CD8-positive, alpha-beta memory T cell (primary cell): ENCODE measurements around the gene OLA1. TPM values are rescaled to one million over a fixed set of nuclear protein-coding genes. Genes with fewer than 3 reads are reported as not detected.

ENCODE experiments used
- CTCF ChIA-PET: fragments of 350-600 bp; sonication (Branson Sonifier 250); formaldehyde crosslinking; loops from one replicate; lab custom pipeline; 2021; ENCODE audit warnings: antibody characterized with exemption; lab: Charles Lee
- POLR2A ChIA-PET: fragments of 350-600 bp; sonication (Branson Sonifier 250); formaldehyde crosslinking; loops from one replicate; lab custom pipeline; 2021; ENCODE audit warnings: antibody characterized with exemption; lab: Charles Lee
- DNase-seq, 5 donors: peaks; one replicate each; pipeline versions ENCODE4 v3.0.0 to v3.0.0-alpha.2; 2020 to 2022; ENCODE audit warnings: mixed read lengths in 1 of 5
- H3K27ac ChIP-seq: one replicate; pipeline ENCODE4 v1.7.0; 2013; ENCODE audit warnings: low read depth, mild to moderate bottlenecking, low read length, moderate library complexity
- H3K27me3 ChIP-seq: 2 replicates; pipeline ENCODE4 v1.7.0; 2013; ENCODE audit warnings: low read length, mild to moderate bottlenecking; ENCODE audit not compliant: insufficient read depth, poor library complexity, severe bottlenecking
- H3K36me3 ChIP-seq: 2 replicates; pipeline ENCODE4 v1.7.0; 2013; ENCODE audit warnings: mild to moderate bottlenecking, low read length, moderate library complexity; ENCODE audit not compliant: insufficient read depth
- H3K4me1 ChIP-seq: 2 replicates; pipeline ENCODE4 v1.7.0; 2013; ENCODE audit warnings: mild to moderate bottlenecking, low read length, moderate library complexity; ENCODE audit not compliant: insufficient read depth
- H3K4me3 ChIP-seq: 2 replicates; pipeline ENCODE4 v1.7.0; 2013; ENCODE audit warnings: mild to moderate bottlenecking, low read length
- H3K9me3 ChIP-seq: 2 replicates; pipeline ENCODE4 v1.7.0; 2013; ENCODE audit warnings: mild to moderate bottlenecking, low read length
- H3K27ac Mint-ChIP-seq, 8 donors: one replicate each; pipeline ENCODE4 v1.8.0; 2020 to 2021; ENCODE audit warnings: mixed read lengths in 8 of 8, mild to moderate bottlenecking in 6 of 8, inconsistent platforms in 3 of 8, moderate library complexity in 3 of 8
- H3K27me3 Mint-ChIP-seq, 2 donors: one replicate each; pipeline ENCODE4 v1.8.0; 2020 to 2021; ENCODE audit warnings: mixed read lengths in 2 of 2, mild to moderate bottlenecking in 1 of 2, moderate library complexity in 1 of 2
- H3K36me3 Mint-ChIP-seq, 3 donors: one replicate each; pipeline ENCODE4 v1.8.0; 2020 to 2021; ENCODE audit warnings: mixed read lengths in 3 of 3, inconsistent platforms in 1 of 3, mild to moderate bottlenecking in 1 of 3
- H3K4me1 Mint-ChIP-seq, 3 donors: one replicate each; pipeline ENCODE4 v1.8.0; 2020 to 2021; ENCODE audit warnings: mixed read lengths in 3 of 3, inconsistent platforms in 1 of 3, mild to moderate bottlenecking in 1 of 3
- H3K4me3 Mint-ChIP-seq, 7 donors: one replicate each; pipeline ENCODE4 v1.8.0; 2020 to 2021; ENCODE audit warnings: mixed read lengths in 7 of 7, mild to moderate bottlenecking in 6 of 7, moderate library complexity in 4 of 7, inconsistent platforms in 2 of 7
- H3K9me3 Mint-ChIP-seq, 5 donors: one replicate each; pipeline ENCODE4 v1.8.0; 2020 to 2022; ENCODE audit warnings: mixed read lengths in 5 of 5, mild to moderate bottlenecking in 3 of 5, moderate library complexity in 2 of 5, inconsistent platforms in 1 of 5
- polyA plus RNA-seq: library from polyadenylated mRNA; unstranded; fragments of 300-500 nt; fragmentation: Illumina TruSeq; gene quantifications from one replicate; pipeline ENCODE4 v1.2.3, GENCODE V29; 2021
- total RNA-seq, 2 experiments: library from RNA; stranded (reverse); gene quantifications; one replicate each; pipeline ENCODE4 v1.2.3, GENCODE V29; 2021

Gene OLA1
- total and polyA plus RNA-seq, 3 experiments from 2014 or later: 63.4 to 146 (median 139) TPM

GRCh38 chr2:174078275-174078674, 170.1 kb downstream of the OLA1 start:
- no peak overlapping the region for H3K4me3 Mint-ChIP-seq
- ChIA-PET POLR2A (no interaction called here), CTCF (no interaction called here)
- Histone ChIP-seq H3K4me3 (no peak overlapping the region), H3K27me3 (no peaks in the 10 kb centered on the region), H3K27ac (no peak overlapping the region), H3K36me3 (no peaks in the 10 kb centered on the region), H3K4me1 (no peaks in the 10 kb centered on the region), H3K9me3 (no peaks in the 10 kb centered on the region)
- no peaks in the 10 kb centered on the region for H3K9me3 Mint-ChIP-seq
- H3K4me1 Mint-ChIP-seq: no peaks in the 10 kb centered on the region
- no peaks in the 10 kb centered on the region for H3K27me3 Mint-ChIP-seq
- H3K27ac Mint-ChIP-seq: no peak overlapping the region
- H3K36me3 Mint-ChIP-seq: peaks cover 0 to 33% (median 15%) of the 10 kb centered on the region in 3 donors
- no peak for DNase-seq

- POLR2A ChIA-PET: interaction anchor here (0.7 kb wide), 1 partner anchor 230 kb away, joined by 3 read pairs; no protein-coding TSS in a partner anchor
Observed at GRCh38 chr2:174076975-174077374, 171.4 kb downstream of the OLA1 start.

GRCh38 chr2:174076040-174076439, 172.3 kb downstream of the OLA1 start:
- peaks cover 0 to 34% (median 13%) of the 10 kb centered on the region in 3 donors for H3K36me3 Mint-ChIP-seq
- CTCF ChIA-PET: no interaction called here

More at GRCh38 chr2:174076975-174077374, 171.4 kb downstream of the OLA1 start:
- Mint-ChIP-seq H3K4me3 (no peak overlapping the region), H3K27me3 (no peaks in the 10 kb centered on the region), H3K4me1 (no peaks in the 10 kb centered on the region), H3K9me3 (no peaks in the 10 kb centered on the region), H3K36me3 (peaks cover 0 to 36% (median 15%) of the 10 kb centered on the region in 3 donors), H3K27ac (no peak overlapping the region)
- no peaks in the 10 kb centered on the region for H3K36me3 ChIP-seq
- no peaks in the 10 kb centered on the region for H3K4me1 ChIP-seq
- no peak overlapping the region for H3K4me3 ChIP-seq
- DNase-seq: no peak
- CTCF ChIA-PET: no interaction called here
- no peaks in the 10 kb centered on the region for H3K9me3 ChIP-seq
- no peaks in the 10 kb centered on the region for H3K27me3 ChIP-seq
- no peak overlapping the region for H3K27ac ChIP-seq

DNA sequence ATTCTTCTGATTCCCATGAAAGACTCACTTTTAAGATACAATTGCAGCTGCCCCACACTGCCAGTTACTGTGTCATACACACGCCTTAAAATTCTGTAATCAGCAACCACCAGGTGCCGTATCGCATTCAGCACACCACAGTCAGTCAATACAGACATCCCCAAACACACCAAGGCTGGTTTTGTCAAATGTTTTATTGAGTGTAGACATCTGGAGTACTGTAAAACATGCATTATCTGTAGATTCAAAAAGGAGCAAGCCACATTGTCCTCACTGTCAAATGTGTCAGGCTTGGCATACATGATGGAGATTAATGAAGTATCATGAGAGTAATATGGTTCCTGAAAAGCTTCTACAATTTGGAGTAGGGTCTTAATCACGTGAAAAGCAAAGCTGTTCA, 173.5 kb downstream of the OLA1 start:
- CTCF ChIA-PET: no interaction called here
- DNase-seq: no peak
- H3K36me3 Mint-ChIP-seq: peaks cover 0 to 30% (median 11%) of the 10 kb centered on the region in 3 donors

More at GRCh38 chr2:174076040-174076439, 172.3 kb downstream of the OLA1 start:
- POLR2A ChIA-PET: interaction anchor here (0.7 kb wide), 1 partner anchor 229 kb away, joined by 3 read pairs; no protein-coding TSS in a partner anchor
- no peak overlapping the region for H3K27ac ChIP-seq
- H3K27me3 ChIP-seq: no peaks in the 10 kb centered on the region
- H3K36me3 ChIP-seq: no peaks in the 10 kb centered on the region
- Mint-ChIP-seq H3K4me3 (no peak overlapping the region), H3K27me3 (no peaks in the 10 kb centered on the region), H3K4me1 (no peaks in the 10 kb centered on the region), H3K9me3 (no peaks in the 10 kb centered on the region), H3K27ac (no peak overlapping the region)
- H3K4me1 ChIP-seq: no peaks in the 10 kb centered on the region
- no peak overlapping the region for H3K4me3 ChIP-seq
- DNase-seq: no peak
- H3K9me3 ChIP-seq: no peaks in the 10 kb centered on the region

GRCh38 chr2:174072857-174073256, 175.5 kb downstream of the OLA1 start:
- CTCF ChIA-PET: no interaction called here
- POLR2A ChIA-PET: no interaction called here

More for the DNA sequence above, 173.5 kb downstream of the OLA1 start:
- Histone ChIP-seq H3K27me3 (no peaks in the 10 kb centered on the region), H3K9me3 (no peaks in the 10 kb centered on the region), H3K36me3 (no peaks in the 10 kb centered on the region), H3K4me3 (no peak overlapping the region), H3K27ac (no peak overlapping the region), H3K4me1 (no peaks in the 10 kb centered on the region)
- Mint-ChIP-seq H3K27me3 (no peaks in the 10 kb centered on the region), H3K9me3 (no peaks in the 10 kb centered on the region), H3K4me3 (no peak overlapping the region), H3K4me1 (no peaks in the 10 kb centered on the region), H3K27ac (peak overlapping the region in 2 of 8 donors; percentile 6 to 73)
- POLR2A ChIA-PET: no interaction called here

GRCh38 chr2:174072069-174072468, 176.3 kb downstream of the OLA1 start:
- H3K4me1 Mint-ChIP-seq: no peaks in the 10 kb centered on the region
- Histone ChIP-seq H3K4me1 (no peaks in the 10 kb centered on the region), H3K27me3 (no peaks in the 10 kb centered on the region), H3K27ac (no peak overlapping the region), H3K36me3 (no peaks in the 10 kb centered on the region), H3K4me3 (no peak overlapping the region), H3K9me3 (no peaks in the 10 kb centered on the region)
- no peaks in the 10 kb centered on the region for H3K9me3 Mint-ChIP-seq
- H3K36me3 Mint-ChIP-seq: peaks cover 4 to 28% (median 11%) of the 10 kb centered on the region in 3 donors
- POLR2A ChIA-PET: no interaction called here
- no peak for DNase-seq
- H3K27ac Mint-ChIP-seq: no peak overlapping the region
- H3K27me3 Mint-ChIP-seq: peaks cover 4 to 6% of the 10 kb centered on the region in 2 donors
- CTCF ChIA-PET: no interaction called here
- H3K4me3 Mint-ChIP-seq: no peak overlapping the region

More at GRCh38 chr2:174072857-174073256, 175.5 kb downstream of the OLA1 start:
- Histone ChIP-seq H3K27ac (no peak overlapping the region), H3K27me3 (no peaks in the 10 kb centered on the region), H3K36me3 (no peaks in the 10 kb centered on the region), H3K4me1 (no peaks in the 10 kb centered on the region), H3K4me3 (no peak overlapping the region), H3K9me3 (no peaks in the 10 kb centered on the region)
- H3K4me3 Mint-ChIP-seq: no peak overlapping the region
- no peak overlapping the region for H3K27ac Mint-ChIP-seq
- H3K36me3 Mint-ChIP-seq: peaks cover 0 to 30% (median 11%) of the 10 kb centered on the region in 3 donors
- H3K27me3 Mint-ChIP-seq: no peaks in the 10 kb centered on the region
- no peak for DNase-seq
- no peaks in the 10 kb centered on the region for H3K4me1 Mint-ChIP-seq
- H3K9me3 Mint-ChIP-seq: no peaks in the 10 kb centered on the region

GRCh38 chr2:174071321-174071720, 177.0 kb downstream of the OLA1 start:
- Histone ChIP-seq H3K4me1 (no peaks in the 10 kb centered on the region), H3K9me3 (no peaks in the 10 kb centered on the region), H3K4me3 (no peak overlapping the region), H3K27me3 (no peaks in the 10 kb centered on the region), H3K27ac (no peak overlapping the region), H3K36me3 (no peaks in the 10 kb centered on the region)
- no peak for DNase-seq
- Mint-ChIP-seq H3K27ac (no peak overlapping the region), H3K27me3 (peaks cover 9 to 10% of the 10 kb centered on the region in 2 donors), H3K4me3 (no peak overlapping the region), H3K4me1 (no peaks in the 10 kb centered on the region), H3K36me3 (peaks cover 8 to 27% (median 11%) of the 10 kb centered on the region in 3 donors), H3K9me3 (peaks cover 0 to 3% (median 0%) of the 10 kb centered on the region in 5 donors)
- CTCF ChIA-PET: no interaction called here
- POLR2A ChIA-PET: no interaction called here

DNA sequence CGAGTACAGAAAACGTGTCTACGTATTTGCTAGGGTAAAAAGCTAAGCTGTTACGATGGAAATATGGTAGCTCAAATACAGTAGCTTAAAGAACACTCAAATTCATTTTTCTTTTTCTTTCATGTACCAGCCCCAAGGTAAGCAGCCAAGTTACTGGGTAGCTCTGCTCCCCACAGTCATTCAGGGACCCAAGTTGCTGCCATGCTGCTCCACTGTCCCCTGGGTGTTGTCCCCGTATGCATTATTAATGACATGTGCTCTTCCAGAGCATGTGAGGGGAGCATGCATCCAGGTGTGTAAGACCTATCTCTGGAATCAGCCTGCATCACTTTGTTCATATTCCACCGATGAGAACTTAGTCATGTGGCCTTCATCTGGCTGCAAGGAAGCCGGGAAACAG, 178.1 kb downstream of the OLA1 start:
- peaks cover 10 to 13% of the 10 kb centered on the region in 2 donors for H3K27me3 Mint-ChIP-seq
- ChIA-PET POLR2A (no interaction called here), CTCF (no interaction called here)
- H3K27me3 ChIP-seq: no peaks in the 10 kb centered on the region
- H3K4me3 ChIP-seq: no peak overlapping the region
- H3K4me1 ChIP-seq: no peaks in the 10 kb centered on the region
- H3K9me3 ChIP-seq: no peaks in the 10 kb centered on the region
- peaks cover 8 to 17% (median 11%) of the 10 kb centered on the region in 3 donors for H3K36me3 Mint-ChIP-seq
- no peaks in the 10 kb centered on the region for H3K36me3 ChIP-seq
- H3K27ac ChIP-seq: no peak overlapping the region
- H3K4me1 Mint-ChIP-seq: no peaks in the 10 kb centered on the region
- peaks cover 0 to 3% (median 0%) of the 10 kb centered on the region in 5 donors for H3K9me3 Mint-ChIP-seq
- no peak overlapping the region for H3K27ac Mint-ChIP-seq
- H3K4me3 Mint-ChIP-seq: no peak overlapping the region
- DNase-seq: no peak
